ENCODE measurements around the gene PDE4D. TPM values are rescaled to one million over a fixed set of nuclear protein-coding genes. Genes with fewer than 3 reads are reported as not detected.

Gene PDE4D
- total and polyA plus RNA-seq, 2 donors (not counting 3 experiments of a cell fraction or from before 2014, with no cell fraction given), result 34.5 to 51.2 TPM

DNA sequence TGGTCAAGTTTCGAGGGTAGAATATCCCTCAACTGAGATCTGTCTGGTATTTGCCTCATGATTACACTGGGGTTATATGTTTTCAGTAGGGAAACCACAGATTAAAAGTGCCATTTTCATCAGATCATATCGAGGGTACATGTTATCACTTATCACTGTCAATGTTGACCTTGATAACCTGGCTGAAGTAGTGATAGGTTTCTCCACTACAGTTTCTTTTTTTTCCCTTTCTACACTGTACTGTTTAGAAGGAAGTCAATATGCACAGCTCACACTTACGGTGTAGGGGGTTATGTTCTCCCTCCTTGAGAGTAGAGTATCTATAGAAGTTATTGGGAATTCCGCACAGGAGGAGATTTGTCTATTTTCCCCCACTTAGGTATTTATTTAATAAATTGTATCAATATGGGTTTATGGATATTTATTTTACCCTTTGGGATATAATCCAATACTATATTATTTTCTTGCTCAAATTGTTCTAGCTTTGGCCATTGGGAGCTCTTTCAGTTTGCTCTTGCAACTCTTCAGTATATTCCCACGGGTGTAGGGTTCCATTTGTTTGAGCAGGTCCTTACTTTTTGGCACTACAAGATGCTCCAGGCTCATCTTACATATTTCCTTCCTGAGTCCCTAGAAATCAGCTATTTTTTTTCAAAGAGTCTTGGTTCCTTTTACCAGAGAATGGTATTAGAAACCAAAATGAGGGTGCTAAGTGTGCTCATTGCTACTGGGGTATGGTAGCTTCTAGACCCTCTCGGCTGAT is 866.2 kb downstream of the PDE4D start:
- no peak overlapping the region for H3K4me3 ChIP-seq (replicated peaks in 1 of 3; ENCODE audit: insufficient read depth in 1 of 3, low read depth in 1 of 3, low read length in 3 of 3)
- TF ChIP-seq FOS (IDR thresholded peaks at IDR 0.05; ENCODE audit: borderline replicate concordance, insufficient read depth, low read length) (no peak), MYC (IDR thresholded peaks at IDR 0.05; ENCODE audit: low read depth, low read length) (no peak), GATA2 (IDR thresholded peaks at IDR 0.05; ENCODE audit: insufficient read depth, insufficient read length, low read depth, low read length) (no peak), EZH2 (IDR thresholded peaks at IDR 0.05; ENCODE audit: borderline replicate concordance, low read depth, low read length, severe bottlenecking) (no peak), POLR2AphosphoS5 (IDR thresholded peaks at IDR 0.05; ENCODE audit: insufficient read depth, low read depth, low read length) (no peak), POLR2A (IDR thresholded peaks at IDR 0.05; ENCODE audit: low read depth, low read length) (no peak)
- TF ChIP-seq, protein P1, sequence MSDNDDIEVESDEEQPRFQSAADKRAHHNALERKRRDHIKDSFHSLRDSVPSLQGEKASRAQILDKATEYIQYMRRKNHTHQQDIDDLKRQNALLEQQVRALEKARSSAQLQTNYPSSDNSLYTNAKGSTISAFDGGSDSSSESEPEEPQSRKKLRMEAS (IDR thresholded peaks at IDR 0.05; ENCODE audit: insufficient read depth, insufficient read length), result no peak
- TF ChIP-seq, protein P2, sequence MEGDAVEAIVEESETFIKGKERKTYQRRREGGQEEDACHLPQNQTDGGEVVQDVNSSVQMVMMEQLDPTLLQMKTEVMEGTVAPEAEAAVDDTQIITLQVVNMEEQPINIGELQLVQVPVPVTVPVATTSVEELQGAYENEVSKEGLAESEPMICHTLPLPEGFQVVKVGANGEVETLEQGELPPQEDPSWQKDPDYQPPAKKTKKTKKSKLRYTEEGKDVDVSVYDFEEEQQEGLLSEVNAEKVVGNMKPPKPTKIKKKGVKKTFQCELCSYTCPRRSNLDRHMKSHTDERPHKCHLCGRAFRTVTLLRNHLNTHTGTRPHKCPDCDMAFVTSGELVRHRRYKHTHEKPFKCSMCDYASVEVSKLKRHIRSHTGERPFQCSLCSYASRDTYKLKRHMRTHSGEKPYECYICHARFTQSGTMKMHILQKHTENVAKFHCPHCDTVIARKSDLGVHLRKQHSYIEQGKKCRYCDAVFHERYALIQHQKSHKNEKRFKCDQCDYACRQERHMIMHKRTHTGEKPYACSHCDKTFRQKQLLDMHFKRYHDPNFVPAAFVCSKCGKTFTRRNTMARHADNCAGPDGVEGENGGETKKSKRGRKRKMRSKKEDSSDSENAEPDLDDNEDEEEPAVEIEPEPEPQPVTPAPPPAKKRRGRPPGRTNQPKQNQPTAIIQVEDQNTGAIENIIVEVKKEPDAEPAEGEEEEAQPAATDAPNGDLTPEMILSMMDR (IDR thresholded peaks at IDR 0.05; ENCODE audit: extremely low read depth in 1 of 2, insufficient read depth in 1 of 2, low read depth in 1 of 2, low read length in 2 of 2), result no peak
- no peak overlapping the region for H3K9ac ChIP-seq (replicated peaks; ENCODE audit: extremely low read depth, insufficient read depth, low read length)
- dilution Hi-C loops (cut with MboI; ENCODE audit: extremely low pct_ligation_motif_present, low sequenced_read_pairs) (no loop called here), intact Hi-C loops (cut with micrococcal nuclease) (no loop called here)
- H2AFZ ChIP-seq (ENCODE audit: low read depth, low read length), result no peak overlapping the region
- BruUV-seq (replicated peaks), result no TSS peak
- H3K27ac ChIP-seq (ENCODE audit: insufficient read depth, low read depth, low read length), result no peak overlapping the region
- ChIA-PET POLR2A (no interaction called here), CTCF (no interaction called here)
- H3K9me3 ChIP-seq (replicated peaks; ENCODE audit: control insufficient read depth, insufficient read depth, low read length), result no peaks in the 10 kb centered on the region
- no peaks in the 10 kb centered on the region for H3K27me3 ChIP-seq (ENCODE audit: control insufficient read depth in 2 of 2, insufficient read depth in 2 of 2, low read length in 2 of 2)
- no peak overlapping the region for H3K4me2 ChIP-seq (ENCODE audit: insufficient read depth, low read length)
- H4K20me1 ChIP-seq (replicated peaks; ENCODE audit: control insufficient read depth, extremely low read depth, insufficient read depth, low read length), result peaks cover 5% of the 10 kb centered on the region
- H3K79me2 ChIP-seq (ENCODE audit: control insufficient read depth, insufficient read depth, low read length), result no peaks in the 10 kb centered on the region
- no peaks in the 10 kb centered on the region for H3K9me1 ChIP-seq (replicated peaks; ENCODE audit: control insufficient read depth, extremely low read depth, insufficient read depth, low read length)
- no peak for DNase-seq (ENCODE audit: low read depth, low spot score)
- H3K36me3 ChIP-seq (ENCODE audit: control insufficient read depth in 2 of 2, extremely low read depth in 1 of 2, insufficient read depth in 2 of 2, low read length in 2 of 2), result no peaks in the 10 kb centered on the region
- no peak for FAIRE-seq
- no peaks in the 10 kb centered on the region for H3K4me1 ChIP-seq (ENCODE audit: control insufficient read depth, extremely low read depth, insufficient read depth, low read length)

Measured in endothelial cell of umbilical vein (primary cell).